Subcutaneous abdominal adipose tissue (tissue), 5 donors: Measurements from ENCODE around the gene ANTXR1.

Experiments
- H3K27ac ChIP-seq: one replicate; pipeline ENCODE4 v1.7.0; 2013; ENCODE audit warnings: low read depth, mild to moderate bottlenecking, inconsistent platforms, low read length, moderate library complexity
- H3K27me3 ChIP-seq, 5 donors: one replicate each; pipeline ENCODE4 v1.7.0; 2013; ENCODE audit warnings: low read length in 5 of 5, inconsistent platforms in 1 of 5; ENCODE audit not compliant: control insufficient read depth in 5 of 5, insufficient read depth in 4 of 5
- H3K36me3 ChIP-seq, 5 donors: one replicate each; pipeline ENCODE4 v1.7.0; 2013; ENCODE audit warnings: low read length in 5 of 5; ENCODE audit not compliant: control insufficient read depth in 5 of 5, insufficient read depth in 5 of 5
- H3K4me1 ChIP-seq, 5 donors: one replicate each; pipeline ENCODE4 v1.7.0; 2013; ENCODE audit warnings: low read length in 5 of 5, mild to moderate bottlenecking in 3 of 5, moderate library complexity in 1 of 5; ENCODE audit not compliant: control insufficient read depth in 5 of 5, insufficient read depth in 5 of 5
- H3K4me3 ChIP-seq, 5 donors: one replicate each; pipeline ENCODE4 v1.7.0; 2013; ENCODE audit warnings: low read length in 5 of 5, low read depth in 1 of 5
- H3K9ac ChIP-seq, 5 donors: one replicate each; pipeline ENCODE4 v1.7.0; 2013; ENCODE audit warnings: low read length in 5 of 5, mild to moderate bottlenecking in 4 of 5, moderate library complexity in 3 of 5
- H3K9me3 ChIP-seq, 5 donors: one replicate each; pipeline ENCODE4 v1.7.0; 2013; ENCODE audit warnings: low read length in 5 of 5; ENCODE audit not compliant: control insufficient read depth in 5 of 5
- donor health status: healthy.
- donor health status: healthy.
- donor health status: healthy.
- donor health status: healthy.
- donor health status: healthy.

ANTXR1 gene

DNA sequence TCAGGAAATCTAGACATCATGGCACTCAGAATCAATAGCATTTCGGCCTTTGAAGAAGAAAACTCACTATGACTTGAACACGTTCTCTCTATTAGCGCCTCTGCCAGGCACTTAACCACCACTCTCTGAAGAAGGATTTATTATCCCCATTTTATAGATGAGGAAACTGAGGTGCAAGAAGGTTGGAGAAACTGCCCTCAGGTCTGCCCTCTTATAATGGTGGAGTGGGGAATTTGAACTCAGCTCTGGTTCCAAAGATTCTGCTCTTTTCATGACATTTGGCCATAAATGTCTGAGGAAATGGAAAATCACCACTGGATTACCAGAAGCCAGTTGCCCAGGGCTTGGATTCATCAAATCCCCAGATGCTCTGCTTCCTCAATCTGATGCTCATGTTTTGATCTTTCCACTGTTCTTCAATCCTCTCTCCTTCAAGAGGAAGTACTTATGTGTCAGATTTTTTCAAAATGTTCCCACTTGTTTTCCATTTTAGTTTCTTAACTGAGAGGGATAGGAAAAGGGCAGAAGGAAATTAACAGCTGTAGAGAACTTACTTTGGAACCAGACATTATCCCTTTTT is 68.1 kb downstream of the ANTXR1 start:
- Histone ChIP-seq H3K36me3 (peaks cover 0 to 11% (median 3%) of the 10 kb centered on the region in 5 donors), H3K4me1 (peaks cover 2 to 43% (median 33%) of the 10 kb centered on the region in 5 donors), H3K27ac (no peak overlapping the region), H3K27me3 (no peaks in the 10 kb centered on the region), H3K9me3 (no peaks in the 10 kb centered on the region), H3K9ac (no peak overlapping the region), H3K4me3 (no peak overlapping the region)

DNA sequence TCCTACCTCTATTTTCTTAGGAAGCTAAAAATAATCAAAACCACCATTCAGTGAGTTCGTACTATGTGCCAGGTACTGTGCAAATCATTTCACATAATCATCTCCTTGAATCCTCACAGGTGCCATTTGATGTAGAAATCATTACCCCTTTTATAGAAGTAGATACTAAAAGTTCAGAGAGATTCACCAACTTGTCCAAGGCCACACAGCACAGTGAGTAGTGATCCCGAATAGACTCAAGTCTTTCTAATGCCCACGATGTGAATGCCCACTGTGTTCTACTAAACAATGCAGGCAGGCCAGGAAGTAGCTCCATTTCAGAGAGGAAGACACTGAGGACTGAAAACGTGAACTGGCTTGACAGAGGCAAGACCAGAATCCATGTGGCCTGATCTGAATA is 68.8 kb downstream of the ANTXR1 start:
- H3K27ac ChIP-seq: no peak overlapping the region
- peaks cover 0 to 10% (median 3%) of the 10 kb centered on the region in 5 donors for H3K36me3 ChIP-seq
- H3K4me1 ChIP-seq: peaks cover 2 to 41% (median 31%) of the 10 kb centered on the region in 5 donors
- no peak overlapping the region for H3K4me3 ChIP-seq
- no peak overlapping the region for H3K9ac ChIP-seq
- H3K27me3 ChIP-seq: no peaks in the 10 kb centered on the region
- H3K9me3 ChIP-seq: no peaks in the 10 kb centered on the region

DNA sequence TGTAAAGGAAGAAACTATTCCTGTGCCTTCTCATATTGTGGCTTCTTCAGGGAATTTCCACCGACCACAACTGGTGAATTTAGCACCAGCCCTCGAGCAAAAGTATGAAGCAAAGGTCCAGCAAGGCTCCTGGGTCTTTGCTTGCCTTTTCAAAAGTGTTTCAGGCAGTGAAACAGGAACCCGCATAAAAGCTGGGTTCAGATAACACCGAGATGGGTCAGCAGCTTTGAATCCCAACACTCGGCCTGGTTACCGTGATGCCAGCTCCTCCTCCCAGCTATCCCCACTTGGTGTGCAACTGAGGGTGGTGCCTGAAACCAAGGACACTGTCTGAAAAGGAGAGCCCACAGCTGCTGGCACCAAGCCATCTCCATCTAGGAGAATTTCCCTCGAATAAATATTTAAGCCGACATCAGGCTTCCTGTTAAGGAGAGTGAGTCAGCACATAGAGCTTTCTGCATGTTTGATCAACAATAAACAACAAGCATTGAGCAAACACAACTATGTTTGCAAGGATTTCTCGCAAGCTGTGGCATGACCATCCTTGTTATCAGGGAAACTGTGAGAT is 69.5 kb downstream of the ANTXR1 start:
- Histone ChIP-seq H3K27ac (no peak overlapping the region), H3K4me1 (peaks cover 2 to 38% (median 27%) of the 10 kb centered on the region in 5 donors), H3K27me3 (no peaks in the 10 kb centered on the region), H3K9me3 (no peaks in the 10 kb centered on the region), H3K9ac (no peak overlapping the region), H3K4me3 (no peak overlapping the region), H3K36me3 (peaks cover 0 to 8% (median 3%) of the 10 kb centered on the region in 5 donors)

DNA sequence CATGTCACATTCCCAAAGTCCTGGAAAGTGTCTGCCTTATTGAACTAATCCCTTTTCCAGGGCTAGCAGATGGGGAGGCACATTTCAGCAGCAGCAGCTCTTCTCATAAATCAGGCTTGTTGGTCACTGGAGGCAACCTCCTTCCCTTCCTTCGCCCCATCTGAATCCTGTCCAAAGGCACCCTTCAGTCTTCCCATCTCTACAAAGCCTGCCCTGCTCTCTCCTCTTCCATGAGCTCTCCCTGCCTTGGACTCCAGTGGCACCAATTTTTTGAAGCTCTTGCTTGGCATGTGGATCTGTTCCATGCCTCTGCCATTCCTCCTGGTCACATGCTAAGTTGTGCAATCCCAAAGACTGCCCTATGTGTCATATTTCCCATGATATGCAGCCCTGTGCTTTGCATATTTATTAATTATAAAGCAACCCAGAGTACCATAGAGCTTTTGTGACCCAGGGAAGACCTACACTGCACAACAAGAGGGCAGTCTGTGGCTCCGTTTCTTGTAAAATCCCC is 70.3 kb downstream of the ANTXR1 start:
- peaks cover 2 to 45% (median 35%) of the 10 kb centered on the region in 5 donors for H3K4me1 ChIP-seq
- H3K4me3 ChIP-seq: peak overlapping the region in 1 of 5 donors; percentile 11
- H3K9me3 ChIP-seq: no peaks in the 10 kb centered on the region
- peak overlapping the region; percentile 16 for H3K27ac ChIP-seq
- peaks cover 0 to 3% (median 0%) of the 10 kb centered on the region in 5 donors for H3K36me3 ChIP-seq
- H3K27me3 ChIP-seq: no peaks in the 10 kb centered on the region
- no peak overlapping the region for H3K9ac ChIP-seq

DNA sequence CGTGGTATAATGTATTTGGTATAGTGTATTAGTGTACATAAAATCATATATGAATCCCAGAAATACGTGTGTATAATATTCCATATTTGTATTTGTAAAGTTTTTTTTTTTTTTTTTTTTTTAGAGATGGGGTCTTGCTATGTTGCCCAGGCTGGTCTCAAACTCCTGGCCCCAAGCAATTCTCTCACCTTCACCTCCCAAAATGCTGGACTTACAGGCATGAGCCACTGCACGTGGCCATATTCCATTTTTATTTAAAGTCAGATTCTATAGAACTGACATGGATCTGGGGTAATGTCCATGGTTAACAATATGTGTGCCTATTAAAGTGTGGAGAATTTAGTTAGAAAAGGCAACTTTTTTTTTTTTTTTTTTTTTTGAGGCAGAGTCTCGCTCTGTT is 71.5 kb downstream of the ANTXR1 start:
- Histone ChIP-seq H3K27ac (no peak overlapping the region), H3K4me3 (no peak overlapping the region), H3K9ac (no peak overlapping the region), H3K4me1 (peaks cover 5 to 55% (median 47%) of the 10 kb centered on the region in 5 donors), H3K36me3 (no peaks in the 10 kb centered on the region), H3K27me3 (no peaks in the 10 kb centered on the region), H3K9me3 (no peaks in the 10 kb centered on the region)

DNA sequence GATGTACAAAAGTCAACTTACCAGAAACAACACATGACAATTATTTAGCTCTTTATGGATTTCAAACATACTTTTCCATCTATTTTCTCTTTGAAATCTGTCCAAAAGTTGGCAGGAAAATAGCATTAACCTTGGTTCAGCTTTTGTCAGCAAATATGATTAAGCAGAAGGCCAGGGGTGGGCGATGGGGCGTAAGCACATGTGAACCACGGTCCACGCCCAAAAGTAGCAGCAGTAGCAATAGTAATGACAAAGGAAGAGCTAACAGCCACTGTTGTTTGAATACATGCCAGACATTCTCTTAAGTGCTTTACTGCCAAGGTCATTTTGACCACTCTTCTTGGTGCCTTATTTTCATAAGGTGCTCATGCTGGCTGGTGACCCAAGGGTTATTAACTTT is 73.5 kb downstream of the ANTXR1 start:
- Histone ChIP-seq H3K9me3 (no peaks in the 10 kb centered on the region), H3K36me3 (peaks cover 0 to under 1% (median 0%) of the 10 kb centered on the region in 5 donors), H3K4me3 (no peak overlapping the region), H3K4me1 (peaks cover 5 to 54% (median 46%) of the 10 kb centered on the region in 5 donors), H3K27ac (no peak overlapping the region), H3K27me3 (no peaks in the 10 kb centered on the region), H3K9ac (no peak overlapping the region)

DNA sequence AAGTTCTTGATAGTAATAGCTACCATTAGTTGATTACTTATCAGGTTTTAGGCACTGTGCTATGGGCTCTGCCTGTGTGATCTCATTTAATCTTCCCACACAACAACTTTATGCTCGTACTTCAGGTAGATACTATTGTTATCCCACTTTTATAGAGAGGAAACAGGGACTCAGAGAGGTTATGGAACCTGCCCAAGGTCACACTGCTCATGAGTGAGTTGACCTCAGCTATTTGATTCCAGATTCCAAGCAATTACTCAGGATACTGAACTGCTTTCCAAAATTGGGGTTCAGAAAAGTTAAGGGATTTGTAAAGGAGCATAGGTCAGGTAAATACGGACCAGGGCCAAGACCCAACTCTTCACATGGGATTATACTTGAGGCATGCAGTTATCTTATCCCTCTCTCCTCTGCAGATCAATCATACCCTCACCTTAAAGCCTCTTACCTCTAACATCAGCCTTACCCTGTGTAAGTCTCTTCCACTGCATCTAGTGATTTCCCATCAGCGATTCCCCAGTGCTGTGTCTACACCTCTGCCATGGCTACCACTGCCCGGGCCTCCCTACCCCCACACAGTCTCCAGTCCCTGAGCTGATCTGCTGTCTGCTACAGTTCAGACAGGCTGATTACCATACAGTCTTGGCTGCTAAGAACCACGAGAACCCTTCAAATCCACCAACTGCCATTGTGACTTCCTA is 74.4 kb downstream of the ANTXR1 start:
- no peaks in the 10 kb centered on the region for H3K9me3 ChIP-seq
- peaks cover 5 to 47% (median 39%) of the 10 kb centered on the region in 5 donors for H3K4me1 ChIP-seq
- H3K27ac ChIP-seq: no peak overlapping the region
- no peak overlapping the region for H3K9ac ChIP-seq
- no peaks in the 10 kb centered on the region for H3K27me3 ChIP-seq
- H3K4me3 ChIP-seq: no peak overlapping the region
- H3K36me3 ChIP-seq: peaks cover 0 to 4% (median 0%) of the 10 kb centered on the region in 5 donors

DNA sequence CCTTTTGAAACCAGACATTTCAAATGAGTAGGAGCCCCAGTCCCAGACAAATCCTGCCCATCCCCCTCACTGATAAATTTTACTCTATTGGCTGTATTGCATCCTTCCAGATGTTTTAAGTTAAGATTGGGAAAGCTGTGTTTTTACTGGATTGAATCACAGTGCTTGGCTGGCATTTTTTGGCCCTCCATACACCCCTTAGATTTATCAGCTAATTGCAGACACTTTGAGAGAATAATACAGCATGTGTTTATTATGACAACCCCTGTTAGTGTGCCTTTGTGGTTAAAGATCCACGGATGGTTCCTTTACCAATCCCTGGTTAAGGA is 74.9 kb downstream of the ANTXR1 start:
- Histone ChIP-seq H3K9me3 (no peaks in the 10 kb centered on the region), H3K4me1 (peaks cover 5 to 41% (median 34%) of the 10 kb centered on the region in 5 donors), H3K4me3 (no peak overlapping the region), H3K36me3 (peaks cover 0 to 4% (median 0%) of the 10 kb centered on the region in 5 donors), H3K9ac (no peak overlapping the region), H3K27me3 (no peaks in the 10 kb centered on the region), H3K27ac (no peak overlapping the region)

DNA sequence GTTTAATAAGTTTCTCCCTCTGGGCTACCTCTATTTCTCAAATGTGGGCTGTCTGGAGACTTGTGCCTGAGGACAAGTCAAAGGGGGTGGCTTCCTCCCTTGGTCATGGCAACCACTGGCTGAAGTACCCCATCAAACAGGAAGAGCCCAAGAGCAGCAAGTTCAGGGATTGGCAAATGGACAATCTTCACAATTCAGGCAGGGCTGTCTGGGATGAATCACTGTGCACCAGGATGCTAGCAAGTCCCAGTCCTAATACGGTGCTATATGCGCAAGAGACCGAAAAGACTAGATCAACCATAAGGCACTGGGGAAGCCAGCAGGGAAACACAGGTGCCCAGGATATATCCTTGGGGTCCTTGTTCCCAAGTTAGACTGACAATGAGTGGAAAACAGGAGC is 75.5 kb downstream of the ANTXR1 start:
- H3K9ac ChIP-seq: no peak overlapping the region
- no peaks in the 10 kb centered on the region for H3K9me3 ChIP-seq
- H3K36me3 ChIP-seq: peaks cover 0 to 4% (median 0%) of the 10 kb centered on the region in 5 donors
- no peak overlapping the region for H3K4me3 ChIP-seq
- H3K27me3 ChIP-seq: no peaks in the 10 kb centered on the region
- H3K4me1 ChIP-seq: peaks cover 4 to 35% (median 28%) of the 10 kb centered on the region in 5 donors
- no peak overlapping the region for H3K27ac ChIP-seq

DNA sequence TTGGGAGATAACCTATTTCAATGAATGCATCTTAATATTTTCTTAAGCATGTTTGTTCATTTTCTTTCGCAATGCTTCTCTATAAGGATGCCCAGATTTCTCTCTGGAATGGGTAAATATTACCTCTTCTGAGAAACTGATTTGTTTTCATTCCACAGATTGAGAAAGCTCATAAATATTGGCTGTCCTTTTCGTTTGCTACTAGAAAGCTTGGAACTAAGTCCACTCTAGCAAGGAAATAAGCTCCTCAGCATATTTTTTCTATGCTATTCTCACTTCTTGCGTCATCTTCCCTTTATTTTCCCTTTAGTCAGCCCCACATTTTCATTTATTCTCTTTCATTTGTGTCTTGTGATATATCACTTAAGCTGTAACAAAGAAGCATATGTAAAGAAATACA is 76.3 kb downstream of the ANTXR1 start:
- peaks cover 4 to 32% (median 23%) of the 10 kb centered on the region in 5 donors for H3K4me1 ChIP-seq
- H3K36me3 ChIP-seq: peaks cover 0 to 4% (median 0%) of the 10 kb centered on the region in 5 donors
- no peak overlapping the region for H3K9ac ChIP-seq
- peak overlapping the region; percentile 19 for H3K27ac ChIP-seq
- no peaks in the 10 kb centered on the region for H3K9me3 ChIP-seq
- no peaks in the 10 kb centered on the region for H3K27me3 ChIP-seq
- no peak overlapping the region for H3K4me3 ChIP-seq
